ENCODE results near the gene NUP160.

GRCh38 chr11:47861728-47862127 is 13.6 kb upstream of the NUP160 start:
- TF ChIP-seq FOXP4 (CRISPR knock-in tag; IDR thresholded peaks at IDR 0.05) (no peak), CTCF (IDR thresholded peaks at IDR 0.05) (no peak), ATF3 (CRISPR knock-in tag; conservative IDR thresholded peaks at IDR 0.05) (no peak), ZNF121 (CRISPR knock-in tag; IDR thresholded peaks at IDR 0.05) (no peak), NR1H2 (CRISPR knock-in tag; IDR thresholded peaks at IDR 0.05) (no peak), JAZF1 (CRISPR knock-in tag; IDR thresholded peaks at IDR 0.05) (no peak)
